ENCODE results near the gene CLCN5. TPM values are rescaled to one million over a fixed set of nuclear protein-coding genes. Genes with fewer than 3 reads are reported as not detected.

CLCN5 gene
- total and polyA plus RNA-seq, 2 experiments from 2014 or later = 3.7 to 13.6 TPM

- no peak for TF ChIP-seq ZNF462 (CRISPR knock-in tag; IDR thresholded peaks at IDR 0.05)
- no peak for TF ChIP-seq ETS1 (IDR thresholded peaks at IDR 0.05)
Measured at GRCh38 chrX:50003467-50003866, 81.1 kb downstream of the CLCN5 start (continued).

GRCh38 chrX:50003927-50004326, 81.5 kb downstream of the CLCN5 start:
- no peaks in the 10 kb centered on the region for H3K9me2 ChIP-seq (ENCODE audit: insufficient read depth)
- no peaks in the 10 kb centered on the region for H3K4me1 ChIP-seq (ENCODE audit: insufficient read depth)
- no peak for DNase-seq (ENCODE audit: low spot score)
- no peaks in the 10 kb centered on the region for H4K20me1 ChIP-seq (replicated peaks; ENCODE audit: insufficient read depth)
- no peaks in the 10 kb centered on the region for H3K9me3 Mint-ChIP-seq
- no peak overlapping the region for H3K27ac Mint-ChIP-seq
- no peaks in the 10 kb centered on the region for H3F3A ChIP-seq (replicated peaks; ENCODE audit: low read depth)
- H3K36me3 ChIP-seq (ENCODE audit: insufficient read depth) = no peaks in the 10 kb centered on the region
- H2AFZ ChIP-seq = no peak overlapping the region
- no peak overlapping the region for H3K4me2 ChIP-seq
- H3K27me3 Mint-ChIP-seq (ENCODE audit: insufficient read depth, low read depth, poor library complexity) = no peaks in the 10 kb centered on the region
- no peaks in the 10 kb centered on the region for H3K79me2 ChIP-seq (replicated peaks; ENCODE audit: insufficient read depth)
- H3K27me3 ChIP-seq (ENCODE audit: insufficient read depth) = no peaks in the 10 kb centered on the region
- ATAC-seq = no peak
- no peak overlapping the region for H3K4me3 ChIP-seq
- no peak overlapping the region for H3K27ac ChIP-seq (ENCODE audit: low read depth)
- no peak overlapping the region for H3K4me3 Mint-ChIP-seq
- peaks cover 3% of the 10 kb centered on the region; the same call in 2 of the 3 replicates for H3K4me1 Mint-ChIP-seq
- no peaks in the 10 kb centered on the region for H3K36me3 Mint-ChIP-seq (ENCODE audit: low read depth)
- TF ChIP-seq ETS1 (IDR thresholded peaks at IDR 0.05) (no peak), JUNB (IDR thresholded peaks at IDR 0.05; ENCODE audit: unreplicated experiment) (no peak), CTCF (conservative IDR thresholded peaks at IDR 0.05; ENCODE audit: low read depth in 2 of 2) (no peak), REST (IDR thresholded peaks at IDR 0.05; ENCODE audit: unreplicated experiment) (no peak), CREB1 (CRISPR knock-in tag; IDR thresholded peaks at IDR 0.05; ENCODE audit: low read depth) (no peak), POLR2AphosphoS5 (IDR thresholded peaks at IDR 0.05; ENCODE audit: low read depth) (no peak), EZH2 (IDR thresholded peaks at IDR 0.05; ENCODE audit: low read depth, unreplicated experiment) (no peak), ZNF331 (CRISPR knock-in tag; IDR thresholded peaks at IDR 0.05; ENCODE audit: low read depth) (no peak), ZNF114 (CRISPR knock-in tag; IDR thresholded peaks at IDR 0.05) (no peak), NANOG (IDR thresholded peaks at IDR 0.05; ENCODE audit: borderline replicate concordance) (no peak), EZH2phosphoT487 (IDR thresholded peaks at IDR 0.05; ENCODE audit: unreplicated experiment) (no peak)
